NB4 (cell line): Measurements from ENCODE around the gene RBM47.

Experiments used
- DNase-seq: peaks from one replicate; pipeline ENCODE4 v3.0.0; 2010; ENCODE audit warnings: low read depth
- H3K4me3 ChIP-seq: one replicate; pipeline ENCODE4 v1.5.1; 2011; ENCODE audit warnings: mild to moderate bottlenecking, low read depth, low read length, moderate library complexity
- MYC ChIP-seq: IDR thresholded peaks from 2 replicates; pipeline ENCODE4 v1.6.1; 2011; ENCODE audit warnings: low read depth, low read length
- POLR2A ChIP-seq: IDR thresholded peaks from 2 replicates; pipeline ENCODE4 v1.6.1; 2011; ENCODE audit warnings: mild to moderate bottlenecking; ENCODE audit not compliant: insufficient read length; ENCODE audit errors: extremely low read depth
- TF ChIP-seq, protein P1 (sequence below): IDR thresholded peaks from 2 replicates; pipeline ENCODE4 v1.6.1; 2011; ENCODE audit warnings: low read depth, low read length
- TF ChIP-seq, protein P2 (sequence below): IDR thresholded peaks from one replicate; pipeline ENCODE4 v1.5.1; 2012; ENCODE audit warnings: low read depth, low read length

The RBM47 gene

DNA sequence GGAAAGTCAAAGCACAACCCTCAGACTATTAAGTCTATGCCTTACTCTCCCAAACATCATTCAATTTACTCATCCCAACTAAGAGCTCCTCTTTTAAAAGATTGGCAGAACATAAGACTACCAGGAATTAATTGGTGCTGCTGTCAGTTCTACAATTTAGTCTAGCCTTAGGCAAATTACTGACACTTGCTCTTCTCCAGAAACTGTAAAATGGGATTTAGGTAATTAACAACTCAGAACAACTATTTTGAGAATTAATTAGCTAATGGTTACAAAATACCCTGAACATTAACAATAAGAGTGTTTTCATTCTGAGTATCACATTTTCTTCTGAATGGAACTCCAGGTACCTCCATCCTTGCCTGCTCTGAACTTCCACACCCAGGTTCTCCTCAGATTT is 36.2 kb upstream of the RBM47 start:
- no peak overlapping the region for H3K4me3 ChIP-seq
- no peak for TF ChIP-seq POLR2A
- DNase-seq = no peak

DNA sequence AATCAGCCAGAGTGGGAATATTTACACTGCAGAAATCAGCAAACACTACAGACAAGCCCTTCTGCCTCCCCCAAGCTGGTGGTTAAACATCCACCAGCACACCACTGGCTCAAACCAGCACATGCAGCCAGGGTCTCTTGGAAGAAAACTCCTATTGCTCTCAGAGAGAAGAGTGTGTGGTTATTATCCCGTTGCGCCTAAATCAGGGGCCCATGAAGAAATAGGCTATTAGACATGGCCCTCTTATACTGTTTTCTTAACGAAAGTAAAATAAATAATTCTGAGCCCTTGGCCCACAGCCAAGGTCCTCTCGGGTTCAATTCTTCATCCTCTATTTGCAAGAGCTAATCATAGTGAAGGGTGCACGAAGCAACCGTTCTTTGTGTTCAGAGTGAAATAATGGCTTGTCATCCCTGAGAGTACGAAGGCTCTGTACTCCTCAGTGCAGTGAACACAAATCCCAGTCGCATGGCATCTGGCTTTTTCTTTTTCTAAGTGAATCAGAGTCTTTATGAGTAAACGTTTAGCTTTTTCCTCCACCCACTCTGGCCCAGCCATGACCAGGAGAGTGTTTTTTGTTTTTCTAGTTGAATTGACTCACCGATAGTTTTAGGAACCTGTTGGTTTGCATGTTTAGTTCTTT is 33.4 kb upstream of the RBM47 start:
- DNase-seq = no peak
- no peak overlapping the region for H3K4me3 ChIP-seq
- TF ChIP-seq, protein P1, sequence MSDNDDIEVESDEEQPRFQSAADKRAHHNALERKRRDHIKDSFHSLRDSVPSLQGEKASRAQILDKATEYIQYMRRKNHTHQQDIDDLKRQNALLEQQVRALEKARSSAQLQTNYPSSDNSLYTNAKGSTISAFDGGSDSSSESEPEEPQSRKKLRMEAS = no peak
- TF ChIP-seq, protein P2, sequence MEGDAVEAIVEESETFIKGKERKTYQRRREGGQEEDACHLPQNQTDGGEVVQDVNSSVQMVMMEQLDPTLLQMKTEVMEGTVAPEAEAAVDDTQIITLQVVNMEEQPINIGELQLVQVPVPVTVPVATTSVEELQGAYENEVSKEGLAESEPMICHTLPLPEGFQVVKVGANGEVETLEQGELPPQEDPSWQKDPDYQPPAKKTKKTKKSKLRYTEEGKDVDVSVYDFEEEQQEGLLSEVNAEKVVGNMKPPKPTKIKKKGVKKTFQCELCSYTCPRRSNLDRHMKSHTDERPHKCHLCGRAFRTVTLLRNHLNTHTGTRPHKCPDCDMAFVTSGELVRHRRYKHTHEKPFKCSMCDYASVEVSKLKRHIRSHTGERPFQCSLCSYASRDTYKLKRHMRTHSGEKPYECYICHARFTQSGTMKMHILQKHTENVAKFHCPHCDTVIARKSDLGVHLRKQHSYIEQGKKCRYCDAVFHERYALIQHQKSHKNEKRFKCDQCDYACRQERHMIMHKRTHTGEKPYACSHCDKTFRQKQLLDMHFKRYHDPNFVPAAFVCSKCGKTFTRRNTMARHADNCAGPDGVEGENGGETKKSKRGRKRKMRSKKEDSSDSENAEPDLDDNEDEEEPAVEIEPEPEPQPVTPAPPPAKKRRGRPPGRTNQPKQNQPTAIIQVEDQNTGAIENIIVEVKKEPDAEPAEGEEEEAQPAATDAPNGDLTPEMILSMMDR = no peak

DNA sequence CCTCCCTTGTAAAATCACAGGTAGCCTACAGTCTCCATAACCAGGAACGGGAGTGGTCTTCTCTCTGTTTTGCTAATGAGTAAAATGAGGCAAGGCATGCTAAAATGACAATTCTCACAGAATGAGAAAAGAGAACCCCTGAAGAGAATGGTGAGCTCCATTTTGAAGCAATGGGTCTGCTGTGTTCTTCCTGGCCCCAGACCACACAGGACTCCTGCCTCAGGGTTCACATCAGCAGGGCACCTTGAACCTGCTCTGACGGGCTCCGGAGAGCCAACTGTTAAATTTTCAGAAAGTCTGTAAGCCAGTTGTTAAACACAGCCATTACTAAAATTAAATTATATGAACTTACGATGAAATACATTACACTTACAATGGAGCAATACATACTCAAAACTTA is 32.1 kb upstream of the RBM47 start:
- TF ChIP-seq, protein P1 = no peak
- TF ChIP-seq, protein P2 = no peak
- no peak for TF ChIP-seq MYC
- TF ChIP-seq POLR2A = no peak
- H3K4me3 ChIP-seq = no peak overlapping the region
- no peak for DNase-seq

DNA sequence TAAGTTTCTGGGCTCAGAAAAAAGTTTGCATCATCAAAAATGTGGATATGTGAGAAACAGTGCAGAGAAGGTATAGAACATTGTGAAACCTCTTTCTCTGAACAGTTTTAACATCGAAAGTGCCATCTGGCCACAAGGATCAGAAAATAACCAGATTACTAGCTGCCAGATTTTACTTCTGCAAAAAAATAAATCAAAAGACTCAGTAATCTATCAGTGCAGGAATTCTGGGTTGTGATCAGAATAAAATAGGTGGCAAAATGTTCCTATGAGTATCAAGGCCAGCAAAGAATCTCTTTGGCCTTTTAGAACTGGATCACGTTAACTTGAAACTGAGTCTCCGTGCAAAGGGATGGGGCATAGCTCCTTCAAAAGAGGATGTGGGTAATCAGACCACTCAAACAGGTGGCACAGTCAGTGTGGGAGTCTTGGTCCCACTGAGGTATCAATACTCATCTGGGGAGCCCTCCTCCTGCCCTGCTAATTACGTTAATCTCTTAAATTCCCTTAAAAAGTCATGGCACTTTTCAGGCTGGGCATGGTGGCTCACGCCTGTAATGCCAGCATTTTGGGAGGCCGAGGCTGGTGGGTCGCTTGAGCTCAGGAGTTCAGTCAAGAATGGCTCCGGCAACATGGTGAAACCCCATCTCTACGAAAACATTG is 26.7 kb upstream of the RBM47 start:
- no peak overlapping the region for H3K4me3 ChIP-seq
- DNase-seq = peak; percentile 48
- TF ChIP-seq POLR2A (no peak), MYC (no peak)
- TF ChIP-seq, protein P1 = no peak
- TF ChIP-seq, protein P2 = no peak

DNA sequence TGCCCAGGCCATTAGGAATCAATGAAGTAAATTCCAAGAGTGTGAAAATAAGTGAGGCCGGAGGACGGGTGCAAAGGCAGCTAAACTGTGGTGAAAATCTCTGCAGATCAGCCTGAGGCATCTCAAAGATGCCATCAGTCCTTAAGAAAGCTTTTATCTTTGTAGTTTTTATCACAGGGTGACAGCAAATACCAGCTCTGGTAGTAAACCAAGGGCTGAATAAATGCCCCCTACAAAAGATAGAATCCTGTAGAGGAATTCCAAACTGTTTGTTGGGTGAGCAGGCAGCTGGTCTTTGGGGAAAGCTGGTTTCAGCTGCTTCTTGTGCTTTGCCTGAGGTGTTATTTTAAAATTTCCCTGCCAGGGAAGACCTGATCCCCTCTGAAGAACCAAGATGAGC is 21.6 kb upstream of the RBM47 start:
- no peak for DNase-seq
- no peak overlapping the region for H3K4me3 ChIP-seq
- TF ChIP-seq, protein P1 = no peak
- TF ChIP-seq MYC (no peak), POLR2A (no peak)
- TF ChIP-seq, protein P2 = no peak

DNA sequence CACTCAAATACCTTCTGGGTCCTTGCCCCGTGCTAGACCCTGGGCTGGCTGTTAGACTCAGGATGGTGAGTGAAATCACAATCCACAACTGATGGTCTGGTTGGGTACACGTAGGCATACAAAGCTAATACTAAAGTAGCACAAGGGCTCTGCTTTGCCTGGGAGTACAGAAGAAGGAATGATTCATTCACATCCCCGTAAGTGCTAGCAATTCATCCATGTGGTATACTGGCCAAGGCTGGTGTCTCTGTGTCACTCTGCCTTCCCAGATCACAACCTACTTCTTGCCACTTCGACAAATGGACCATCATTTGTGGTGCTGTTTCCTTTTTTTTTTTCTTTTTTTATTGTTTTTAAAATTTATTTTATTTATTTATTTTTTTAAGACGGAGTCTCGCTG is 19.7 kb upstream of the RBM47 start:
- no peak overlapping the region for H3K4me3 ChIP-seq
- no peak for TF ChIP-seq POLR2A
- TF ChIP-seq, protein P1 = no peak
- TF ChIP-seq MYC = no peak
- TF ChIP-seq, protein P2 = no peak
- DNase-seq = no peak
